MM.1S (cell line): ENCODE data around the gene PSMG2.

ENCODE experiments used
- DNase-seq: peaks from one replicate; pipeline ENCODE4 v3.0.0-alpha.2; 2015
- H2AFZ ChIP-seq: fragments of 300-600 bp; sonication (generic); 2 replicates; pipeline ENCODE4 v1.6.0; 2016; ENCODE audit warnings: antibody characterized with exemption, low read length
- H3F3A ChIP-seq: fragments of 300-600 bp; sonication (generic); 2 replicates; pipeline ENCODE4 v1.6.1; 2016; ENCODE audit warnings: mild to moderate bottlenecking, antibody characterized with exemption, low read length, moderate library complexity, mixed read lengths; ENCODE audit not compliant: insufficient read depth
- H3K27ac ChIP-seq: fragments of 300-600 bp; sonication (generic); 2 replicates; pipeline ENCODE4 v1.5.1; 2016; ENCODE audit warnings: mild to moderate bottlenecking, low read length
- H3K27me3 ChIP-seq: fragments of 300-600 bp; sonication (generic); replicated peaks from 2 replicates; pipeline ENCODE4 v1.6.0; 2016; ENCODE audit warnings: low read length; ENCODE audit not compliant: insufficient read depth
- H3K36me3 ChIP-seq: fragments of 300-600 bp; sonication (generic); replicated peaks from 2 replicates; pipeline ENCODE4 v1.6.1; 2016; ENCODE audit warnings: mild to moderate bottlenecking, low read length, mixed read lengths; ENCODE audit not compliant: insufficient read depth
- H3K4me1 ChIP-seq: fragments of 300-600 bp; sonication (generic); 2 replicates; pipeline ENCODE4 v1.6.1; 2016; ENCODE audit warnings: low read length, mixed read lengths
- H3K4me2 ChIP-seq: fragments of 300-600 bp; sonication (generic); 2 replicates; pipeline ENCODE4 v1.6.0; 2016; ENCODE audit warnings: low read depth, low read length
- H3K4me3 ChIP-seq: fragments of 300-600 bp; sonication (generic); 2 replicates; pipeline ENCODE4 v1.5.1; 2016; ENCODE audit warnings: low read length, mixed read lengths
- H3K79me2 ChIP-seq: fragments of 300-600 bp; sonication (generic); 2 replicates; pipeline ENCODE4 v1.6.1; 2016; ENCODE audit warnings: mixed run types, low read length, mixed read lengths
- H3K9ac ChIP-seq: fragments of 300-600 bp; sonication (generic); 2 replicates; pipeline ENCODE4 v1.6.1; 2016; ENCODE audit warnings: low read length, mixed read lengths
- H3K9me2 ChIP-seq: fragments of 300-600 bp; sonication (generic); replicated peaks from 2 replicates; pipeline ENCODE4 v1.6.1; 2016; ENCODE audit warnings: mild to moderate bottlenecking, low read length, mixed read lengths; ENCODE audit not compliant: insufficient read depth
- H3K9me3 ChIP-seq: fragments of 300-600 bp; sonication (generic); replicated peaks from 2 replicates; pipeline ENCODE4 v1.6.1; 2016; ENCODE audit warnings: mild to moderate bottlenecking, low read length, mixed read lengths; ENCODE audit not compliant: insufficient read depth
- H4K20me1 ChIP-seq: fragments of 300-600 bp; sonication (generic); 2 replicates; pipeline ENCODE4 v1.6.1; 2016; ENCODE audit warnings: mild to moderate bottlenecking, low read length, moderate library complexity, mixed read lengths; ENCODE audit not compliant: insufficient read depth
- EZH2 ChIP-seq: fragments of 300-600 bp; sonication (generic); optimal IDR thresholded peaks from 2 replicates; pipeline ENCODE3; 2017; ENCODE audit warnings: low read depth, mild to moderate bottlenecking, antibody characterized with exemption, low read length, mixed read lengths
- EZH2phosphoT487 ChIP-seq: fragments of 300-600 bp; sonication (generic); IDR thresholded peaks from 2 replicates; pipeline ENCODE4 v1.6.1; 2018; ENCODE audit warnings: antibody characterized with exemption, low read length
- TF ChIP-seq, protein P1 (sequence below): fragments of 300-600 bp; sonication (generic); IDR thresholded peaks from 2 replicates; pipeline ENCODE4 v1.5.1; 2016; ENCODE audit warnings: antibody characterized with exemption, low read length, mixed read lengths

PSMG2 gene

DNA sequence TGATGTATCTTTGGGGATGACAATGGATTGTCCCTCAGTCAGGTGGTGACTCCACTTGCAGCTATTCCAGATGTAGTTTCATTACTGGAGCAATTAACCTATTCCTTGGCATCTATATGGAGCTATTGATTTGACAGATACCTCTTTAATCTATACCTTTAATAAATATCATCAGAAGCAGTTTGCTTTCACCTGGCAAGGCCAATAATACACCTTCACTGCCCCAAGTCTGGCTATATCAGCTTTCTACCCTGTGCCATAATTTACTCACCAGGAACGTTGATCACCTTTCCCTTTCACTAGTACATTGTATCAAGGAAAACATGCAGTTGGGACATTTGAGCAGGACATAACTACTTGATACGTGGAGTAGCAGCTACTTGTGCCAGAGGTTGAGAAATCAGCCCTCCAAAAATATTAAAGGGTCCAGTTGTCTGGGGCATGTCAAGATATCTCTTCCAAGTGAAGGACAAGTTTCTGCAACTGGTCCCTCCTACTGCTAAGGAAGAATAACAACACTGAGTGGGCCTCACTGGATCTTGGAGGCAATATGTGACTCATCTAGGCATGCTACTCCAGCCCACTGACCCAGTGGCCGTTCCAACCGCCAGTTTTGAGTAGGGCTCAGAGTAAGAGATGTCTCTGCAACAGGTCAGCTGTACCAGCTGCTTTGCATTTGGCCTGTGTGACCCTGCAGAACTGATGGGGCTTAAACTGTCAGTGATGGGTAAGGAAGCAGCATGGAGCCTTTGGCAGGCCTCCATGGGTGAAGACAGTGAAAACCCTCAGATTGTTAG is 67.0 kb downstream of the PSMG2 start:
- no peaks in the 10 kb centered on the region for H3K36me3 ChIP-seq
- no peak overlapping the region for H3K9ac ChIP-seq
- no peaks in the 10 kb centered on the region for H3K27me3 ChIP-seq
- H3F3A ChIP-seq, result no peaks in the 10 kb centered on the region
- H2AFZ ChIP-seq, result no peak overlapping the region
- no peak overlapping the region for H3K4me2 ChIP-seq
- H3K79me2 ChIP-seq, result no peaks in the 10 kb centered on the region
- no peak overlapping the region for H3K27ac ChIP-seq
- no peak overlapping the region for H3K4me3 ChIP-seq
- no peak for DNase-seq
- no peaks in the 10 kb centered on the region for H4K20me1 ChIP-seq
- no peaks in the 10 kb centered on the region for H3K9me3 ChIP-seq
- H3K4me1 ChIP-seq, result no peaks in the 10 kb centered on the region
- no peaks in the 10 kb centered on the region for H3K9me2 ChIP-seq
- TF ChIP-seq EZH2phosphoT487 (no peak), EZH2 (no peak)
- TF ChIP-seq, protein P1, sequence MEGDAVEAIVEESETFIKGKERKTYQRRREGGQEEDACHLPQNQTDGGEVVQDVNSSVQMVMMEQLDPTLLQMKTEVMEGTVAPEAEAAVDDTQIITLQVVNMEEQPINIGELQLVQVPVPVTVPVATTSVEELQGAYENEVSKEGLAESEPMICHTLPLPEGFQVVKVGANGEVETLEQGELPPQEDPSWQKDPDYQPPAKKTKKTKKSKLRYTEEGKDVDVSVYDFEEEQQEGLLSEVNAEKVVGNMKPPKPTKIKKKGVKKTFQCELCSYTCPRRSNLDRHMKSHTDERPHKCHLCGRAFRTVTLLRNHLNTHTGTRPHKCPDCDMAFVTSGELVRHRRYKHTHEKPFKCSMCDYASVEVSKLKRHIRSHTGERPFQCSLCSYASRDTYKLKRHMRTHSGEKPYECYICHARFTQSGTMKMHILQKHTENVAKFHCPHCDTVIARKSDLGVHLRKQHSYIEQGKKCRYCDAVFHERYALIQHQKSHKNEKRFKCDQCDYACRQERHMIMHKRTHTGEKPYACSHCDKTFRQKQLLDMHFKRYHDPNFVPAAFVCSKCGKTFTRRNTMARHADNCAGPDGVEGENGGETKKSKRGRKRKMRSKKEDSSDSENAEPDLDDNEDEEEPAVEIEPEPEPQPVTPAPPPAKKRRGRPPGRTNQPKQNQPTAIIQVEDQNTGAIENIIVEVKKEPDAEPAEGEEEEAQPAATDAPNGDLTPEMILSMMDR, result no peak

DNA sequence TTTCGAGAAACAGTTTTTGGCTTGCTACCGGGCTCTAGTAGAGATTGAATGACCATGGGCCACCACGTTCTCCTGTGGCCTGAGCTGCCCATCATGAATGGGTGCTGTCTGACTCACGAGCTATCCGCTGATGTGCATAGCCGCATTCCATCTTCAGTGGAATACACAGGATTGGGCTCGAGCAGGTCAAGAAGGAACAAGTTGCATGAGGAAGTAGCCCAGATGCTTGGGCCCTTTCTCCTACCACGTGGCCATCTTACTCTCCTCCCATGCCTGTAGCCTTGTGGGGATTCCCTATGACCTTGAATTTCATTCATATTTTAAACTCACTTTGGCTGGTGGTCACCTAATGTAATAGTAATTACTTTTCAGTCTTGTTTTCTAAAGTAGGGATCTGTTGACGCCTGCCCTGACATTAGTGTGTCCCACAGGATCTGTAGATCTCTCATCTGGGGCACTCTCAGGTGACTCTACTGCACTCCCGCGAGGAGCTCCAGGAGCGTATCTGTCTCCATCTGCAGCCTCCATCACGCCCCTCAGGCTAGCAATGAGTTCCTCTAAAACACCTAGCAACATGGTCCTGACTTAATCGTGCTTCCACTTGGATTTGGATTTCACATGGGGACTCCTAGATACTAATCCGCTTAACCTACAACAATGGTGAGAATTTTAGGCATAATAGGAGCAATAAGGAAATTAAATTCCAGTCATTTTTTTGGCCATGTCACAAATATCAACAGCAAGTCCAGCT is 67.8 kb downstream of the PSMG2 start:
- H3K9me2 ChIP-seq, result no peaks in the 10 kb centered on the region
- H3K27me3 ChIP-seq, result no peaks in the 10 kb centered on the region
- no peaks in the 10 kb centered on the region for H3K4me1 ChIP-seq
- no peak overlapping the region for H3K9ac ChIP-seq
- no peak overlapping the region for H3K4me2 ChIP-seq
- no peaks in the 10 kb centered on the region for H3K9me3 ChIP-seq
- no peaks in the 10 kb centered on the region for H3K79me2 ChIP-seq
- no peak overlapping the region for H3K4me3 ChIP-seq
- H3K36me3 ChIP-seq, result no peaks in the 10 kb centered on the region
- H3K27ac ChIP-seq, result no peak overlapping the region
- no peak overlapping the region for H2AFZ ChIP-seq
- TF ChIP-seq EZH2phosphoT487, result no peak
- no peak for TF ChIP-seq EZH2
- TF ChIP-seq, protein P1, result no peak
- no peaks in the 10 kb centered on the region for H4K20me1 ChIP-seq
- no peaks in the 10 kb centered on the region for H3F3A ChIP-seq
- DNase-seq, result no peak

DNA sequence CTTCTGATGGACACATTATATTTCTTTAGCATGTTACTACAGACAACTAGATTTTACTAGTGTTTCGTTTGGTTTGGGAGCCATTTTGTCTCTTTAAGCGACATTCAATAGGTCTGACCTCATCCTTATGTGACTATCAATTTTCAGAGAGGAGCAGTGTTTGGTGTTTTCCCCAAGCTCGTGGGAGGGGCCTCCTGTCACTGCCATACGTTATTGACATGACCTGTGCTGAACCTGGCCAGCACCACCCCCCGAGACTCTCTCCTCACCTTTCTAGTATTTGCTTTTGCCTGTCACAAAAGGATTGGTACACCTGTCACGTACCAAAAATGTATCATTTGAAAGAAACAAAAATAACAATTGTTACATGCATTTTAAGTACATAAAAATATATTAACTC is 69.3 kb downstream of the PSMG2 start:
- Histone ChIP-seq H3F3A (no peaks in the 10 kb centered on the region), H3K4me3 (no peak overlapping the region), H2AFZ (no peak overlapping the region), H3K27ac (no peak overlapping the region), H4K20me1 (no peaks in the 10 kb centered on the region), H3K9ac (no peak overlapping the region), H3K27me3 (no peaks in the 10 kb centered on the region), H3K9me3 (no peaks in the 10 kb centered on the region), H3K36me3 (no peaks in the 10 kb centered on the region), H3K4me1 (no peaks in the 10 kb centered on the region), H3K9me2 (no peaks in the 10 kb centered on the region), H3K79me2 (no peaks in the 10 kb centered on the region), H3K4me2 (no peak overlapping the region)
- TF ChIP-seq, protein P1, result no peak
- TF ChIP-seq EZH2phosphoT487 (no peak), EZH2 (no peak)
- no peak for DNase-seq
